ENCODE data around the gene UBR4. TPM values are rescaled to one million over a fixed set of nuclear protein-coding genes. Genes with fewer than 3 reads are reported as not detected.

Gene UBR4
- total and polyA plus RNA-seq, 2 of the 8 experiments (the other 6 are each of a cell fraction or from before 2014, with no cell fraction given) = 139 to 152 TPM

- Histone ChIP-seq H2AFZ (ENCODE audit: low read length) (no peak overlapping the region), H4K8ac (ENCODE audit: extremely low read depth, insufficient read depth, low read length) (no peak overlapping the region; the same call in 1 of the 2 replicates), H3K79me1 (ENCODE audit: low read depth, low read length) (no peaks in the 10 kb centered on the region), H2AK5ac (ENCODE audit: low read depth, low read length) (no peak overlapping the region), H3K27ac (ENCODE audit: low read depth, low read length) (no peak overlapping the region), H2BK120ac (replicated peaks; ENCODE audit: low read depth, low read length) (no peak overlapping the region), H3K9ac (replicated peaks in 1 of 4; ENCODE audit: extremely low read depth in 1 of 4, low read depth in 3 of 4, low read length in 3 of 4) (no peak overlapping the region), H2BK15ac (ENCODE audit: low read length) (no peak overlapping the region), H4K5ac (ENCODE audit: insufficient read length, low read depth, low read length) (no peak overlapping the region), H2BK12ac (ENCODE audit: low read depth, low read length) (no peak overlapping the region), H2BK20ac (ENCODE audit: low read length) (no peak overlapping the region), H3K9me3 (ENCODE audit: insufficient read depth in 2 of 2, low read depth in 1 of 2, low read length in 1 of 2) (no peaks in the 10 kb centered on the region), H3K18ac (ENCODE audit: extremely low read depth, low read length) (no peak overlapping the region), H3K23me2 (ENCODE audit: low read depth, low read length) (no peaks in the 10 kb centered on the region), H2BK5ac (ENCODE audit: low read depth, low read length) (no peak overlapping the region), H3K56ac (replicated peaks; ENCODE audit: insufficient read length, low read depth, low read length) (no peak overlapping the region), H3K4ac (replicated peaks; ENCODE audit: insufficient read length, low read depth, low read length) (no peak overlapping the region), H3K23ac (ENCODE audit: insufficient read length) (no peak overlapping the region), H3K4me3 (ENCODE audit: extremely low read depth in 1 of 4, insufficient read depth in 2 of 4, low read depth in 3 of 4, low read length in 4 of 4) (no peak overlapping the region), H3K79me2 (ENCODE audit: control insufficient read depth in 1 of 2, insufficient read depth in 2 of 2, low read length in 2 of 2) (no peaks in the 10 kb centered on the region), H3K14ac (ENCODE audit: insufficient read length) (no peak overlapping the region), H4K20me1 (replicated peaks in 1 of 2; ENCODE audit: control insufficient read depth in 1 of 2, insufficient read depth in 2 of 2, low read length in 2 of 2) (peaks cover 2 to 4% of the 10 kb centered on the region in 2 experiments), H3K4me1 (replicated peaks in 1 of 4; ENCODE audit: control insufficient read depth in 3 of 4, insufficient read depth in 4 of 4, low read length in 3 of 4) (no peaks in the 10 kb centered on the region), H3K36me3 (ENCODE audit: control insufficient read depth in 2 of 4, insufficient read depth in 4 of 4, low read length in 3 of 4) (peaks cover 64 to 98% (median 91%) of the 10 kb centered on the region in 4 experiments), H3K4me2 (ENCODE audit: insufficient read depth in 1 of 2, low read depth in 2 of 2, low read length in 2 of 2) (no peak overlapping the region), H4K91ac (replicated peaks; ENCODE audit: insufficient read length, low read length) (no peak overlapping the region), H3K27me3 (replicated peaks in 1 of 4; ENCODE audit: control insufficient read depth in 3 of 4, extremely low read depth in 1 of 4, insufficient read depth in 3 of 4, low read length in 3 of 4) (no peaks in the 10 kb centered on the region)
- FAIRE-seq (no peak), DNase-seq (ENCODE audit: low read depth in 1 of 2, low spot score in 2 of 2) (no peak)
- 90% methylated on average over 16 of the region's 16 CpGs; no CpG with 5 or more reads in 1 of the 2 experiments for WGBS, 2 experiments (ENCODE audit: extremely low coverage in 1 of 2, insufficient coverage in 1 of 2, insufficient read length in 1 of 2, insufficient replicate concordance in 2 of 2, low coverage in 1 of 2, low lambda C conversion rate in 2 of 2, missing lambda C conversion rate in 1 of 2)
- CTCF ChIA-PET (ENCODE audit: partially characterized antibody) = interaction anchor here (0.9 to 2.7 kb wide), 5 partner anchors 9 to 196 kb away, joined by 3 to 8 read pairs (median 5); no protein-coding TSS in a partner anchor
- POLR2A ChIA-PET (ENCODE audit: partially characterized antibody) = interaction anchor here (1.0 kb wide), 1 partner anchor 8 kb away, joined by 3 read pairs; no protein-coding TSS in a partner anchor
- TF ChIP-seq SIN3A (conservative IDR thresholded peaks at IDR 0.05 in 1 of 2, IDR thresholded peaks at IDR 0.05 in 1 of 2; ENCODE audit: low read depth in 1 of 2, low read length in 2 of 2) (no peak), GTF2F1 (IDR thresholded peaks at IDR 0.05; ENCODE audit: borderline replicate concordance, low read depth, low read length) (no peak), HDAC2 (IDR thresholded peaks at IDR 0.05; ENCODE audit: borderline replicate concordance in 1 of 2, low read depth in 2 of 2, low read length in 2 of 2) (no peak), RAD21 (IDR thresholded peaks at IDR 0.05 in 1 of 2, conservative IDR thresholded peaks at IDR 0.05 in 1 of 2; ENCODE audit: low read depth in 2 of 2, low read length in 2 of 2) (no peak), BCL11A (IDR thresholded peaks at IDR 0.05; ENCODE audit: low read depth in 2 of 2, low read length in 2 of 2) (no peak), CBX8 (IDR thresholded peaks at IDR 0.05; ENCODE audit: borderline replicate concordance, low read depth, low read length) (no peak), SIX5 (IDR thresholded peaks at IDR 0.05; ENCODE audit: low read depth, low read length) (no peak), PHF8 (conservative IDR thresholded peaks at IDR 0.05; ENCODE audit: low read depth, low read length) (no peak), TBP (IDR thresholded peaks at IDR 0.05; ENCODE audit: low read depth, low read length) (no peak), SP4 (IDR thresholded peaks at IDR 0.05; ENCODE audit: low read length) (no peak)
These were observed 130.3 kb downstream of the UBR4 start for GRCh38 chr1:19079541-19080472.
